NCI-H146 treated with DMSO at 0.1 percent for 48 hours (cell line): Measurements from ENCODE around the gene GATA6.

Source experiments
- DNase-seq: peaks from one replicate; lab custom pipeline; 2025; ENCODE audit not compliant: unreplicated experiment; lab: John Stamatoyannopoulos, UW

GATA6 gene

GRCh38 chr18:22238036-22238435 is 68.6 kb downstream of the GATA6 start:
- no peak for DNase-seq

- DNase-seq = no peak
Observed at GRCh38 chr18:22238681-22239080, 69.3 kb downstream of the GATA6 start.

- DNase-seq = no peak
Observed at GRCh38 chr18:22241921-22242361, 72.6 kb downstream of the GATA6 start.

- DNase-seq = no peak
Observed at GRCh38 chr18:22243513-22243912, 74.1 kb downstream of the GATA6 start.

- DNase-seq = no peak
Observed at GRCh38 chr18:22250026-22250425, 80.6 kb downstream of the GATA6 start.

GRCh38 chr18:22250591-22250996 is 81.2 kb downstream of the GATA6 start:
- DNase-seq = no peak
